ENCODE results near the gene CRY2. TPM values are rescaled to one million over a fixed set of nuclear protein-coding genes. Genes with fewer than 3 reads are reported as not detected.

CRY2 gene
- total and polyA plus RNA-seq, 2 of the 13 experiments (the other 11 are each of a cell fraction or from before 2014, with no cell fraction given): 10.1 to 12.2 TPM

- peak; percentile 61 for TF ChIP-seq ATF7 (IDR thresholded peaks at IDR 0.05)
- no peak for TF ChIP-seq ATF7 (CRISPR knock-in tag; IDR thresholded peaks at IDR 0.05)
- TF ChIP-seq ZNF251 (CRISPR knock-in tag; IDR thresholded peaks at IDR 0.05): no peak
- TF ChIP-seq REL (CRISPR knock-in tag; conservative IDR thresholded peaks at IDR 0.05): no peak
- no peak for TF ChIP-seq ONECUT2 (CRISPR knock-in tag; IDR thresholded peaks at IDR 0.05)
- TF ChIP-seq NCOR1 (IDR thresholded peaks at IDR 0.05; ENCODE audit: borderline replicate concordance, low read length): no peak
- no peak for TF ChIP-seq IRF9 (CRISPR knock-in tag; IDR thresholded peaks at IDR 0.05; ENCODE audit: borderline replicate concordance)
- TF ChIP-seq ZNF772 (CRISPR knock-in tag; IDR thresholded peaks at IDR 0.05): no peak
- no peak for TF ChIP-seq ZFP36L1 (CRISPR knock-in tag; IDR thresholded peaks at IDR 0.05)
- TF ChIP-seq GTF3A (CRISPR knock-in tag; conservative IDR thresholded peaks at IDR 0.05): no peak
- TF ChIP-seq FOXA3 (CRISPR knock-in tag; IDR thresholded peaks at IDR 0.05): no peak
- TF ChIP-seq SYNCRIP (IDR thresholded peaks at IDR 0.05; ENCODE audit: insufficient read depth, low read depth, low read length): no peak
- TF ChIP-seq ZNF761 (CRISPR knock-in tag; conservative IDR thresholded peaks at IDR 0.05): no peak
- no peak for TF ChIP-seq FOXO4 (CRISPR knock-in tag; conservative IDR thresholded peaks at IDR 0.05)
- TF ChIP-seq ZNF619 (CRISPR knock-in tag; IDR thresholded peaks at IDR 0.05): no peak
- TF ChIP-seq ZNF570 (CRISPR knock-in tag; IDR thresholded peaks at IDR 0.05; ENCODE audit: borderline replicate concordance): no peak
- no peak for TF ChIP-seq ZNF414 (CRISPR knock-in tag; IDR thresholded peaks at IDR 0.05)
- no peak for TF ChIP-seq AKAP8 (CRISPR knock-in tag; IDR thresholded peaks at IDR 0.05)
- TF ChIP-seq HHEX (CRISPR knock-in tag; IDR thresholded peaks at IDR 0.05): no peak
- no peak for TF ChIP-seq ZSCAN20 (CRISPR knock-in tag; IDR thresholded peaks at IDR 0.05; ENCODE audit: borderline replicate concordance)
- no peak for TF ChIP-seq ZNF629 (CRISPR knock-in tag; conservative IDR thresholded peaks at IDR 0.05)
- TF ChIP-seq ARID3A (IDR thresholded peaks at IDR 0.05; ENCODE audit: low read depth, low read length): no peak
- TF ChIP-seq RFX3 (CRISPR knock-in tag; IDR thresholded peaks at IDR 0.05): peak; percentile 93
- TF ChIP-seq UBTF (CRISPR knock-in tag; IDR thresholded peaks at IDR 0.05): peak; percentile 91; the same call in 1 of the 2 replicates
- TF ChIP-seq CHD4 (IDR thresholded peaks at IDR 0.05; ENCODE audit: borderline replicate concordance, low read length): no peak
Observed at GRCh38 chr11:45899448-45900174, 52.3 kb downstream of the CRY2 start (continued).

Measured in HepG2 (cell line).